Measurements from ENCODE around the gene KIAA0040.

- no peak for TF ChIP-seq EZH2phosphoT487 (IDR thresholded peaks at IDR 0.05; ENCODE audit: insufficient read depth, low read depth)
- TF ChIP-seq EZH2 (IDR thresholded peaks at IDR 0.05; ENCODE audit: insufficient read depth, poor library complexity, severe bottlenecking) = no peak
Observed at GRCh38 chr1:175131095-175131494, 61.5 kb downstream of the KIAA0040 start.

Data from GM23248 (cell line).